Uterus (tissue), 2 donors: ENCODE measurements around the gene MYO6.

Experiments used
- CTCF ChIP-seq, 4 experiments: fragments of 200-600 bp in 2 of 4; fragments of 450-650 bp in 2 of 4; sonication (generic) in 2 of 4; IDR thresholded peaks; one replicate each; pipeline ENCODE4 v1.5.1; 2016 to 2019; ENCODE audit warnings: antibody characterized with exemption in 4 of 4, mild to moderate bottlenecking in 2 of 4, moderate library complexity in 1 of 4
- POLR2A ChIP-seq, 2 donors: fragments of 450-650 bp; IDR thresholded peaks; one replicate each; pipeline ENCODE4 v1.6.1; 2016; ENCODE audit warnings: antibody characterized with exemption in 2 of 2, mild to moderate bottlenecking in 1 of 2, moderate library complexity in 1 of 2

GRCh38 chr6:75893776-75894152, 144.7 kb downstream of the MYO6 start:
- TF ChIP-seq CTCF (IDR thresholded peaks at IDR 0.05) (no peak), POLR2A (IDR thresholded peaks at IDR 0.05) (no peak)
